Frontal cortex (tissue), 4 donors: ENCODE measurements around the gene KRT77. TPM values are rescaled to one million over a fixed set of nuclear protein-coding genes. Genes with fewer than 3 reads are reported as not detected.
A peak's percentile ranks its signal among the peaks of the same experiment; 100 is the strongest.

ENCODE experiments used
- DNase-seq, 2 donors: peaks; one replicate each; pipeline ENCODE4 v3.0.0; 2012; ENCODE audit warnings: low spot score in 2 of 2
- FAIRE-seq: peaks from 2 replicates; lab custom pipeline; 2012; peaks lifted over from hg19 to GRCh38; lab: Jason Lieb, UNC
- total RNA-seq: library from RNA; depleted of rRNA; stranded (reverse); fragments of >200 nt; gene quantifications from one replicate; pipeline ENCODE4 v1.2.3, GENCODE V29; 2014
- donor health status: control.
- donor health status: control.
- donor health status: control.

Gene KRT77
- total RNA-seq, 1 donor from 2014 or later, result not detected

GRCh38 chr12:52696588-52696987 lies 6.7 kb downstream of the KRT77 start:
- no peak for DNase-seq
- no peak for FAIRE-seq

GRCh38 chr12:52695039-52695438 lies 8.3 kb downstream of the KRT77 start:
- FAIRE-seq (no peak), DNase-seq (no peak)

GRCh38 chr12:52694151-52694550 lies 9.2 kb downstream of the KRT77 start:
- FAIRE-seq (no peak), DNase-seq (no peak)

- FAIRE-seq (no peak), DNase-seq (no peak)
Measured at GRCh38 chr12:52693261-52693660, 10.1 kb downstream of the KRT77 start.

- FAIRE-seq, result no peak
- no peak for DNase-seq
Measured at GRCh38 chr12:52692254-52692653, 11.1 kb downstream of the KRT77 start.

- FAIRE-seq (no peak), DNase-seq (no peak)
Measured at GRCh38 chr12:52691841-52692150, 11.5 kb downstream of the KRT77 start.

GRCh38 chr12:52691076-52691840 lies 12.1 kb downstream of the KRT77 start:
- DNase-seq (peak in 1 of 2 donors; percentile 54), FAIRE-seq (no peak)

GRCh38 chr12:52690351-52691075 lies 12.8 kb downstream of the KRT77 start:
- FAIRE-seq, result no peak
- no peak for DNase-seq

GRCh38 chr12:52689936-52690335 lies 13.4 kb downstream of the KRT77 start:
- FAIRE-seq, result no peak

GRCh38 chr12:52689239-52689638 lies 14.1 kb downstream of the KRT77 start:
- no peak for FAIRE-seq
- no peak for DNase-seq

More at GRCh38 chr12:52689936-52690335, 13.4 kb downstream of the KRT77 start:
- DNase-seq, result no peak

GRCh38 chr12:52688481-52688880 lies 14.8 kb downstream of the KRT77 start:
- no peak for DNase-seq
- no peak for FAIRE-seq

- no peak for FAIRE-seq
- no peak for DNase-seq
Measured at GRCh38 chr12:52687497-52688385, 15.6 kb downstream of the KRT77 start.

GRCh38 chr12:52686756-52687487 lies 16.4 kb downstream of the KRT77 start:
- no peak for DNase-seq
- FAIRE-seq, result no peak

- FAIRE-seq, result no peak
- DNase-seq, result no peak
Measured at GRCh38 chr12:52686063-52686462, 17.3 kb downstream of the KRT77 start.

- no peak for FAIRE-seq
Measured at GRCh38 chr12:52685406-52685890, 17.9 kb downstream of the KRT77 start.

GRCh38 chr12:52684431-52684830 lies 18.9 kb downstream of the KRT77 start:
- no peak for FAIRE-seq
- no peak for DNase-seq

More at GRCh38 chr12:52685406-52685890, 17.9 kb downstream of the KRT77 start:
- no peak for DNase-seq

- no peak for DNase-seq
- no peak for FAIRE-seq
Measured at GRCh38 chr12:52683575-52684300, 19.6 kb downstream of the KRT77 start.

- FAIRE-seq, result no peak
- DNase-seq, result no peak
Measured at GRCh38 chr12:52682938-52683574, 20.3 kb downstream of the KRT77 start.

- no peak for DNase-seq
Measured at GRCh38 chr12:52682381-52682660, 21.0 kb downstream of the KRT77 start.

More at GRCh38 chr12:52682381-52682660, 21.0 kb downstream of the KRT77 start:
- FAIRE-seq, result no peak
